GM19455 (cell line): ENCODE results near the gene CHMP2B.
"Not testable (repeated sequence)": the region's sequence is repeated elsewhere in the genome, so short reads cannot be mapped to it uniquely, and the experiment has no call there.

ENCODE experiments used
- ATAC-seq: cut with Tn5 transposase; IDR thresholded peaks from one replicate; pipeline ENCODE4 v1.9.1; 2021; ENCODE audit not compliant: unreplicated experiment

The CHMP2B gene

GRCh38 chr3:87229113-87229512 lies 2.0 kb downstream of the CHMP2B start:
- no peak for ATAC-seq

- no peak for ATAC-seq
Observed at GRCh38 chr3:87233805-87234204, 6.7 kb downstream of the CHMP2B start.

GRCh38 chr3:87236093-87236492 lies 9.0 kb downstream of the CHMP2B start:
- ATAC-seq: no peak

- no peak for ATAC-seq
Observed at GRCh38 chr3:87246662-87247429, 19.7 kb downstream of the CHMP2B start.

- ATAC-seq: no peak
Observed at GRCh38 chr3:87247430-87247773, 20.3 kb downstream of the CHMP2B start.

GRCh38 chr3:87248231-87248630 lies 21.1 kb downstream of the CHMP2B start:
- not testable (repeated sequence) for ATAC-seq

- ATAC-seq: no peak
Observed at GRCh38 chr3:87248831-87249230, 21.7 kb downstream of the CHMP2B start.

- no peak for ATAC-seq
Observed at GRCh38 chr3:87250009-87250408, 22.9 kb downstream of the CHMP2B start.

GRCh38 chr3:87260270-87260669 lies 33.2 kb downstream of the CHMP2B start:
- peak; percentile 80 for ATAC-seq

GRCh38 chr3:87261925-87262324 lies 34.8 kb downstream of the CHMP2B start:
- ATAC-seq: no peak

- ATAC-seq: no peak
Observed at GRCh38 chr3:87267953-87268645, 41.0 kb downstream of the CHMP2B start.

GRCh38 chr3:87268646-87269211 lies 41.6 kb downstream of the CHMP2B start:
- no peak for ATAC-seq

- no peak for ATAC-seq
Observed at GRCh38 chr3:87269723-87270122, 42.6 kb downstream of the CHMP2B start.

- no peak for ATAC-seq
Observed at GRCh38 chr3:87270908-87271700, 44.0 kb downstream of the CHMP2B start.

- ATAC-seq: peak; percentile 78
Observed at GRCh38 chr3:87272718-87273341, 45.7 kb downstream of the CHMP2B start.

GRCh38 chr3:87276484-87276883 lies 49.4 kb downstream of the CHMP2B start, which contains the start of gene POU1F1:
Gene POU1F1 (minus strand): TSS chr3:87276584. CDS start chr3:87276462, 122 bp downstream.
- ATAC-seq: no peak

GRCh38 chr3:87287011-87287410 lies 59.9 kb downstream of the CHMP2B start:
- no peak for ATAC-seq

- ATAC-seq: no peak
Observed at GRCh38 chr3:87288446-87288845, 61.3 kb downstream of the CHMP2B start.

- peak; percentile 83 for ATAC-seq
Observed at GRCh38 chr3:87298111-87298718, 71.1 kb downstream of the CHMP2B start.

- ATAC-seq: not testable (repeated sequence)
Observed at GRCh38 chr3:87305031-87305430, 77.9 kb downstream of the CHMP2B start.
